NCI-H2227 (cell line): Measurements from ENCODE around the gene TECTA.

Source experiments
- DNase-seq: peaks from one replicate; lab custom pipeline; 2025; ENCODE audit not compliant: unreplicated experiment; lab: John Stamatoyannopoulos, UW

The TECTA gene

GRCh38 chr11:121100943-121101342 is at the start of gene TECTA:
Gene TECTA, plus strand, starts transcription at chr11:121101243. Its CDS starts 1,423 bp downstream, at chr11:121102666.
- DNase-seq = no peak

- DNase-seq = no peak
These were observed 47.8 kb upstream of the TECTA start for GRCh38 chr11:121053244-121053643.

- no peak for DNase-seq
These were observed 46.8 kb upstream of the TECTA start for GRCh38 chr11:121054266-121054665.

GRCh38 chr11:121055076-121055475 is 46.0 kb upstream of the TECTA start:
- no peak for DNase-seq

GRCh38 chr11:121057922-121058321 is 43.1 kb upstream of the TECTA start:
- DNase-seq = no peak

GRCh38 chr11:121058941-121059340 is 42.1 kb upstream of the TECTA start:
- no peak for DNase-seq

GRCh38 chr11:121059605-121060004 is 41.4 kb upstream of the TECTA start:
- no peak for DNase-seq

- no peak for DNase-seq
These were observed 37.3 kb upstream of the TECTA start for GRCh38 chr11:121063728-121064127.

- no peak for DNase-seq
These were observed 34.4 kb upstream of the TECTA start for GRCh38 chr11:121066623-121067022.

- no peak for DNase-seq
These were observed 34.0 kb upstream of the TECTA start for GRCh38 chr11:121067026-121067425.

GRCh38 chr11:121067453-121067852 is 33.6 kb upstream of the TECTA start:
- DNase-seq = no peak

- no peak for DNase-seq
These were observed 32.9 kb upstream of the TECTA start for GRCh38 chr11:121067962-121068647.

GRCh38 chr11:121068787-121069186 is 32.3 kb upstream of the TECTA start:
- DNase-seq = no peak

GRCh38 chr11:121070951-121071845 is 29.8 kb upstream of the TECTA start:
- DNase-seq = no peak

GRCh38 chr11:121071846-121072450 is 29.1 kb upstream of the TECTA start:
- no peak for DNase-seq

GRCh38 chr11:121081321-121081720 is 19.7 kb upstream of the TECTA start:
- no peak for DNase-seq

- DNase-seq = no peak
These were observed 18.8 kb upstream of the TECTA start for GRCh38 chr11:121082219-121082618.

GRCh38 chr11:121082670-121083069 is 18.4 kb upstream of the TECTA start:
- DNase-seq = no peak

- DNase-seq = no peak
These were observed 14.2 kb upstream of the TECTA start for GRCh38 chr11:121086866-121087265.

GRCh38 chr11:121089566-121089965 is 11.5 kb upstream of the TECTA start:
- no peak for DNase-seq

GRCh38 chr11:121090145-121090721 is 10.8 kb upstream of the TECTA start:
- DNase-seq = no peak
